SK-N-SH (cell line): Measurements from ENCODE around the gene GAL3ST3. TPM values are rescaled to one million over a fixed set of nuclear protein-coding genes. Genes with fewer than 3 reads are reported as not detected.

Experiments used
- CTCF ChIA-PET: fragments of 300-600, 350-600 bp; formaldehyde crosslinking; extraction: SDS; loops from one replicate; lab custom pipeline; 2021; lab: Yijun Ruan, JAX
- POLR2A ChIA-PET: fragments of 350-600 bp; sonication (Branson Sonifier 250); formaldehyde crosslinking; extraction: SDS; loops from one replicate; lab custom pipeline; 2020; ENCODE audit warnings: antibody characterized with exemption, inconsistent platforms; lab: Yijun Ruan, JAX
- DNase-seq: peaks from one replicate; pipeline ENCODE4 v3.0.0; 2012
- H2AFZ ChIP-seq: fragments of 200-600 bp; sonication (generic); 2 replicates; pipeline ENCODE4 v1.8.1; 2016; ENCODE audit warnings: antibody characterized with exemption, mild to moderate bottlenecking, low read depth
- H3F3A ChIP-seq: fragments of 200-600 bp; sonication (generic); replicated peaks from 2 replicates; pipeline ENCODE3; 2016; ENCODE audit warnings: antibody characterized with exemption, mild to moderate bottlenecking; ENCODE audit not compliant: insufficient read depth
- H3K27ac ChIP-seq, 2 experiments: fragments of 200-500 bp in 1 of 2; fragments of 200-600 bp in 1 of 2; sonication (Bioruptor generic) in 1 of 2; sonication (generic), shearing (Covaris generic) in 1 of 2; 2 replicates each; pipeline versions ENCODE4 v1.5.1 to v1.6.1; 2014 to 2016; ENCODE audit warnings: low read depth in 2 of 2, inconsistent platforms in 1 of 2, low read length in 1 of 2, mild to moderate bottlenecking in 1 of 2, mixed read lengths in 1 of 2
- H3K27me3 ChIP-seq: fragments of 200-600 bp; sonication (generic), shearing (Covaris generic); 2 replicates; pipeline ENCODE4 v1.6.1; 2016; ENCODE audit warnings: mixed run types; ENCODE audit not compliant: insufficient read depth
- H3K36me3 ChIP-seq, 2 experiments: fragments of 200-500 bp in 1 of 2; fragments of 200-600 bp in 1 of 2; sonication (Bioruptor generic) in 1 of 2; sonication (generic) in 1 of 2; replicated peaks in 1 of 2; 2 replicates each; pipeline versions ENCODE3 to v1.5.1; 2014 to 2016; ENCODE audit warnings: low read length in 1 of 2, mild to moderate bottlenecking in 1 of 2; ENCODE audit not compliant: insufficient read depth in 2 of 2, control insufficient read depth in 1 of 2
- H3K4me1 ChIP-seq, 2 experiments: fragments of 200-500 bp in 1 of 2; fragments of 200-600 bp in 1 of 2; sonication (Bioruptor generic) in 1 of 2; sonication (generic), shearing (Covaris generic) in 1 of 2; 2 replicates each; pipeline versions ENCODE4 v1.5.1 to v1.6.1; 2014 to 2016; ENCODE audit warnings: low read depth in 1 of 2, low read length in 1 of 2, mixed run types in 1 of 2; ENCODE audit not compliant: insufficient read depth in 2 of 2, control insufficient read depth in 1 of 2
- H3K4me2 ChIP-seq: fragments of 200-600 bp; sonication (generic), shearing (Covaris generic); 2 replicates; pipeline ENCODE4 v1.6.1; 2017; ENCODE audit warnings: mixed run types
- H3K4me3 ChIP-seq, 2 experiments: fragments of 200-500 bp in 1 of 2; fragments of 200-600 bp in 1 of 2; sonication (Bioruptor generic) in 1 of 2; sonication (generic), shearing (Covaris generic) in 1 of 2; 2 replicates each; pipeline versions ENCODE4 v1.5.1 to v1.8.1; 2014 to 2016; ENCODE audit warnings: low read depth in 2 of 2, inconsistent platforms in 1 of 2, low read length in 1 of 2, mild to moderate bottlenecking in 1 of 2, mixed read lengths in 1 of 2, moderate library complexity in 1 of 2
- H3K79me2 ChIP-seq: fragments of 200-600 bp; sonication (generic); 2 replicates; pipeline ENCODE4 v1.8.1; 2017; ENCODE audit warnings: mild to moderate bottlenecking; ENCODE audit not compliant: insufficient read depth
- H3K9ac ChIP-seq: fragments of 200-600 bp; sonication (generic); 2 replicates; pipeline ENCODE4 v1.6.1; 2017; ENCODE audit warnings: mixed run types
- H3K9me2 ChIP-seq: fragments of 200-600 bp; sonication (generic); 2 replicates; pipeline ENCODE4 v1.6.1; 2017; ENCODE audit warnings: mixed run types
- H3K9me3 ChIP-seq: fragments of 200-600 bp; sonication (generic); 2 replicates; pipeline ENCODE4 v1.6.1; 2017; ENCODE audit warnings: mixed run types, mild to moderate bottlenecking, moderate library complexity
- H4K20me1 ChIP-seq: fragments of 200-600 bp; sonication (generic); 2 replicates; pipeline ENCODE4 v1.6.1; 2017; ENCODE audit warnings: mild to moderate bottlenecking, mixed run types; ENCODE audit not compliant: insufficient read depth
- CHD2 ChIP-seq: fragments of 150-350 bp; IDR thresholded peaks from 2 replicates; pipeline ENCODE4 v1.6.1; 2018; ENCODE audit warnings: low read length; ENCODE audit not compliant: partially characterized antibody
- CTCF ChIP-seq: fragments of 200-600 bp; sonication (generic); IDR thresholded peaks from 2 replicates; pipeline ENCODE4 v1.6.1; 2017; ENCODE audit warnings: antibody characterized with exemption, mild to moderate bottlenecking, moderate library complexity
- EP300 ChIP-seq, 2 experiments: IDR thresholded peaks; 2 replicates each; pipeline versions ENCODE4 v1.4.0 to v1.6.1; 2012; ENCODE audit warnings: borderline replicate concordance in 1 of 2, low read depth in 1 of 2, low read length in 1 of 2
- EZH2phosphoT487 ChIP-seq: fragments of 200-600 bp; sonication (generic); IDR thresholded peaks from 2 replicates; pipeline ENCODE4 v1.6.1; 2017; ENCODE audit warnings: low read depth, mixed run types, mild to moderate bottlenecking, antibody characterized with exemption, moderate library complexity, borderline replicate concordance
- FOSL2 ChIP-seq: IDR thresholded peaks from 2 replicates; pipeline ENCODE4 v1.4.0; 2012; ENCODE audit warnings: low read depth, mild to moderate bottlenecking, moderate library complexity, borderline replicate concordance
- GABPA ChIP-seq: IDR thresholded peaks from 2 replicates; pipeline ENCODE4 v1.4.0; 2012; ENCODE audit warnings: low read depth, mild to moderate bottlenecking
- GATA2 ChIP-seq: sonication (generic); formaldehyde crosslinking; IDR thresholded peaks from 2 replicates; pipeline ENCODE4 v1.5.0; 2020; ENCODE audit warnings: mild to moderate bottlenecking, missing genetic modification reagents
- IRF3 ChIP-seq: fragments of 150-350 bp; IDR thresholded peaks from 2 replicates; pipeline ENCODE4 v1.6.1; 2016; ENCODE audit warnings: mild to moderate bottlenecking, low read depth, low read length
- JUND ChIP-seq: IDR thresholded peaks from 2 replicates; pipeline ENCODE4 v1.4.0; 2012
- MEF2A ChIP-seq: IDR thresholded peaks from 2 replicates; pipeline ENCODE4 v1.4.0; 2012; ENCODE audit warnings: low read depth, borderline replicate concordance
- NRF1 ChIP-seq: IDR thresholded peaks from 2 replicates; pipeline ENCODE4 v1.6.1; 2012; ENCODE audit warnings: low read depth, mild to moderate bottlenecking, low read length
- PBX3 ChIP-seq: IDR thresholded peaks from 2 replicates; pipeline ENCODE4; 2012
- POLR2AphosphoS5 ChIP-seq: IDR thresholded peaks from 2 replicates; pipeline ENCODE4 v1.6.1; 2012; ENCODE audit warnings: low read depth, low read length
- RAD21 ChIP-seq: IDR thresholded peaks from 2 replicates; pipeline ENCODE4 v1.6.1; 2012; ENCODE audit warnings: mild to moderate bottlenecking, low read length
- RCOR1 ChIP-seq: fragments of 150-350 bp; IDR thresholded peaks from 2 replicates; pipeline ENCODE4 v1.6.1; 2017; ENCODE audit warnings: antibody characterized with exemption, low read length
- RXRA ChIP-seq: IDR thresholded peaks from 2 replicates; pipeline ENCODE4 v1.4.0; 2012; ENCODE audit warnings: low read depth, mild to moderate bottlenecking, borderline replicate concordance
- SMC3 ChIP-seq: IDR thresholded peaks from 2 replicates; pipeline ENCODE4 v1.6.1; 2012; ENCODE audit warnings: low read depth, low read length, improper control_type of control experiment
- TAF1 ChIP-seq: IDR thresholded peaks from 2 replicates; pipeline ENCODE4 v1.6.1; 2012; ENCODE audit warnings: low read depth, mild to moderate bottlenecking, low read length, moderate library complexity, borderline replicate concordance
- TEAD4 ChIP-seq: IDR thresholded peaks from 2 replicates; pipeline ENCODE4 v1.4.0; 2012; ENCODE audit warnings: mild to moderate bottlenecking, borderline replicate concordance; ENCODE audit not compliant: insufficient read depth
- YY1 ChIP-seq: IDR thresholded peaks from 2 replicates; pipeline ENCODE4 v1.4.0; 2012; ENCODE audit warnings: low read depth, mild to moderate bottlenecking
- WGBS: methylation state at CpG from one replicate; pipeline ENCODE4 v1.1.6; 2017; ENCODE audit warnings: low lambda C conversion rate; 5-methylcytosine and 5-hydroxymethylcytosine counted together
- polyA plus RNA-seq, 3 experiments: library from polyadenylated mRNA; depleted of rRNA; stranded (reverse); fragments of >200 nt; gene quantifications; 2 replicates each; pipeline ENCODE4 v1.2.3, GENCODE V29; 2012

GAL3ST3 gene
- polyA plus RNA-seq, 1 of the 3 experiments (the other 2 are of a cell fraction), result 3.2 TPM

GRCh38 chr11:66046901-66047300, 2.1 kb downstream of the GAL3ST3 start:
- Histone ChIP-seq H3K27me3 (no peaks in the 10 kb centered on the region), H3K27ac (no peak overlapping the region), H3K9me2 (no peaks in the 10 kb centered on the region), H3K79me2 (no peaks in the 10 kb centered on the region), H3K4me1 (peaks cover 15 to 43% of the 10 kb centered on the region in 2 experiments; a peak in 2 of 4 replicates)
- TF ChIP-seq CHD2 (no peak), YY1 (no peak), EP300 (IDR thresholded peaks at IDR 0.05; ENCODE audit: borderline replicate concordance in 1 of 2, low read depth in 1 of 2, low read length in 1 of 2) (no peak), NRF1 (no peak), JUND (no peak), RXRA (no peak), TAF1 (no peak), FOSL2 (no peak), POLR2AphosphoS5 (no peak), PBX3 (no peak), EZH2phosphoT487 (no peak), RCOR1 (no peak), MEF2A (no peak), GATA2 (CRISPR knock-in tag) (no peak), SMC3 (no peak)
- TF ChIP-seq, all 33 proteins: peak for 0
- Histone ChIP-seq H3K36me3 (peaks cover 0 to 3% of the 10 kb centered on the region in 2 experiments), H2AFZ (no peak overlapping the region), H3K9me3 (no peaks in the 10 kb centered on the region), H3F3A (peaks cover 12% of the 10 kb centered on the region), H3K4me2 (no peak overlapping the region), H3K9ac (no peak overlapping the region), H4K20me1 (no peaks in the 10 kb centered on the region), H3K4me3 (no peak overlapping the region)
- POLR2A ChIA-PET, result no interaction called here
- DNase-seq, result no peak
- whole genome bisulfite sequencing, result 94% methylated on average over 3 of the region's 3 CpGs
- CTCF ChIA-PET, result interaction anchor here (1.0 to 5.8 kb wide), 8 partner anchors 8 to 335 kb away, joined by 3 to 46 read pairs (median 6); partner anchors contain the start of genes KAT5 and PACS1

- no peaks in the 10 kb centered on the region for H4K20me1 ChIP-seq
- no peak overlapping the region for H2AFZ ChIP-seq
- H3K9me2 ChIP-seq, result no peaks in the 10 kb centered on the region
- POLR2A ChIA-PET, result interaction anchor here (0.6 to 2.0 kb wide), 4 partner anchors 10 to 43 kb away, joined by 3 to 11 read pairs (median 6); partner anchors contain the start of genes BANF1 and EIF1AD
- H3K4me3 ChIP-seq, result peak overlapping the region in 1 of 2 experiments; percentile 53; a peak in 1 of 4 replicates
- H3K4me1 ChIP-seq, result peaks cover 6 to 32% of the 10 kb centered on the region in 2 experiments; a peak in 1 of 4 replicates
- peaks cover 0 to 6% of the 10 kb centered on the region in 2 experiments for H3K36me3 ChIP-seq
- peak; percentile 97 for DNase-seq
- H3K27me3 ChIP-seq, result no peaks in the 10 kb centered on the region
- no peak overlapping the region for H3K9ac ChIP-seq
- no peaks in the 10 kb centered on the region for H3K9me3 ChIP-seq
- H3K79me2 ChIP-seq, result no peaks in the 10 kb centered on the region
- 21% methylated on average over 4 of the region's 11 CpGs for WGBS
- CTCF ChIA-PET, result interaction anchor here (0.6 to 5.8 kb wide), 29 partner anchors 9 to 1113 kb away, joined by 3 to 46 read pairs (median 5); partner anchors contain the start of genes BANF1, FIBP and PACS1
- peaks cover 12% of the 10 kb centered on the region for H3F3A ChIP-seq
- H3K27ac ChIP-seq, result peak overlapping the region in 1 of 2 experiments; percentile 22; a peak in 1 of 4 replicates
- TF ChIP-seq RAD21 (peak; percentile 45), YY1 (no peak), TEAD4 (no peak), RCOR1 (peak; percentile 51; the same call in 1 of the 2 replicates), IRF3 (no peak), SMC3 (peak; percentile 48), GABPA (no peak), CTCF (peak; percentile 86), CHD2 (peak; percentile 78), TAF1 (no peak)
- no peak overlapping the region for H3K4me2 ChIP-seq
These were observed 3.8 kb downstream of the GAL3ST3 start for GRCh38 chr11:66045177-66045639.
